Cardiac muscle cell (in vitro differentiated cells and primary cell): ENCODE data around the gene NUAK2. TPM values are rescaled to one million over a fixed set of nuclear protein-coding genes. Genes with fewer than 3 reads are reported as not detected.

Source experiments
- DNase-seq, 2 donors: peaks; one replicate each; pipeline versions ENCODE4 v3.0.0 to v3.0.0-alpha.2; 2010 to 2017; ENCODE audit warnings: low read depth in 1 of 2, low spot score in 1 of 2
- H3K27ac ChIP-seq: fragments of 200-600 bp; sonication (generic); 2 replicates; pipeline ENCODE4 v1.5.1; 2016
- H3K27me3 ChIP-seq: fragments of 200-600 bp; sonication (generic); 2 replicates; pipeline ENCODE4 v1.6.0; 2016; ENCODE audit warnings: control low read depth
- H3K36me3 ChIP-seq: fragments of 200-600 bp; sonication (generic); 2 replicates; pipeline ENCODE4 v1.5.1; 2016; ENCODE audit warnings: control low read depth
- H3K4me1 ChIP-seq: fragments of 200-600 bp; sonication (generic); 2 replicates; pipeline ENCODE4 v1.8.1; 2017; ENCODE audit warnings: low read depth, mild to moderate bottlenecking, mixed run types
- H3K4me3 ChIP-seq: fragments of 200-600 bp; sonication (generic); 2 replicates; pipeline ENCODE4 v1.5.1; 2016; ENCODE audit warnings: mild to moderate bottlenecking
- H3K9me3 ChIP-seq: fragments of 200-600 bp; sonication (generic); 2 replicates; pipeline ENCODE4 v1.5.1; 2017; ENCODE audit warnings: low read depth, mild to moderate bottlenecking, control low read depth
- CTCF ChIP-seq: IDR thresholded peaks from 2 replicates; pipeline ENCODE4 v1.5.1; 2012; ENCODE audit warnings: low read depth, mild to moderate bottlenecking, low read length
- polyA plus RNA-seq: library from polyadenylated mRNA; unstranded; fragments of >200 nt; fragmentation: Nextera tagmentation; extraction: Ambion mirVana; gene quantifications from 2 replicates; pipeline ENCODE4 v1.2.1, GENCODE V29; 2016
- total RNA-seq: library from RNA; depleted of rRNA; stranded (reverse); fragments of >200 nt; gene quantifications from 2 replicates; pipeline ENCODE4 v1.2.3, GENCODE V29; 2016

The NUAK2 gene
- total and polyA plus RNA-seq, 2 experiments from 2014 or later, result 2.1 to 4.3 TPM

DNA sequence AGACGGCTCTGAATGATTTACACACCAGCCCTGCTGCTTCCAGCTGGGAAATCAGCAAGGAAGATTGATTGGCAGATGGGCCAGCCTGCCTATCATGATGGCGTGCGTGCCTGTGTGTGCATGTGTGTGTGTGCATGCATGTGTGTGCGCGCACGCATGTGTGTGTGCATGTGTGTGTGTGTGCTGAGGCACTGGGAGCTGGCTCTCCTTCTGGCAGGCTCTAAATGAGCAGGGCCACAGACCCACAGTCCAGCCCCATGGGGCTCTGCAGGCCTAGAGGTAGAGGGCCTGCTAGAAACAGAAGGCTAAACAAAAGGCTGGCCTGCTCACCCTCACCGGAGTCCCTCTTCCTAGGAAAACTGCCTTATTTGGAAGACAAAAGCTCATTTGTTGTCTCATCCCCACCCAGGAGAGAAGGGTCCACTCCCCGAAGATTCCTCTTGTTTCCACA lies 29.2 kb upstream of the NUAK2 start:
- TF ChIP-seq CTCF, result no peak
- Histone ChIP-seq H3K4me3 (no peak overlapping the region), H3K9me3 (no peaks in the 10 kb centered on the region), H3K27ac (no peak overlapping the region), H3K27me3 (peaks cover 10% of the 10 kb centered on the region), H3K36me3 (no peaks in the 10 kb centered on the region), H3K4me1 (no peaks in the 10 kb centered on the region)
- DNase-seq, result no peak

GRCh38 chr1:205350124-205350523 lies 28.6 kb upstream of the NUAK2 start:
- Histone ChIP-seq H3K27ac (no peak overlapping the region), H3K36me3 (no peaks in the 10 kb centered on the region), H3K27me3 (peaks cover 13% of the 10 kb centered on the region), H3K9me3 (no peaks in the 10 kb centered on the region), H3K4me1 (no peaks in the 10 kb centered on the region), H3K4me3 (no peak overlapping the region)
- no peak for DNase-seq
- no peak for TF ChIP-seq CTCF

DNA sequence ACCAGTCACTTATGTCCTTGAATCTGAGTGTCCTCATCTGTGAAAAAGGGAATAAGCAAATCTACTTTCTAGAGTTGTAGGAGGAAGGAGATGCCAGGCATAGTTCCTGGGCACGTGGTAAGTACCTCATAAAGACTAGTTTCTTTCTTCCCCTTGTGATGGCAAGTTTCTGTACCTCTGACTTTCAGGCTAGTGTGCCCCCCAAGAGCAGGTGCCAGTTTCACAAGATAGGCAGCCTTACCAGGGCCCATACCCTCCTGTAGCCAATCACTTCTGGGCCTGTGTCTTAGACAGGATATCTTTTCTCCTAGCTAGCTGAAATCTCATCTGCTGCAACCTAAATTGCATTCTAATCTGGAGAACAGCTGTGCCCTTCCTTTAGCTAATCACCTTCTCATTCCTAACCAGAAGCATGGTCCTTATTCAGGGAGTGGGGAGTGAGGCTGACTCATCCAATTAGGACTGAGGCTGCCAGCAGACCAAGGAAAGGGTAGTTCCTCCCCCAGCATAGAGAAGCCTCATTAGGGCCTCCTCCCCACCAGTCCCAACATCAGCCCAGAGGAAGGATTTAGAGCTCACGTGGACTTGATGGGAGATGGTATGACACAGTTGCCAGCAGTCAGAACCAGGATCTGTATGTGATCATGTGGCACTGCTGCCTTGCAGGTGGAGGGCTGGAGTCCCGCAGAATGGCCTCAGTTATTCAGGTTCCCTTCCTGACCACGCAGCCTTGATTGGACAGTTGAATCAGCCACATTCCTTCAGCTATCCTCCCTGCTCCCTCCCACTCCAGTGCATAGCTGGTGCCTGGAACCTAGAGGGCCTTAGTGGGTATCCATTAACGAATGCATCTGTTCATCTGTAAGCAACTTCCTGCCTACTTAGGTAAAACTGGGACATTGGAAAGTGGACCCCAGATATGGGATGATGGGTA lies 27.3 kb upstream of the NUAK2 start:
- Histone ChIP-seq H3K27ac (no peak overlapping the region), H3K4me1 (no peaks in the 10 kb centered on the region), H3K9me3 (no peaks in the 10 kb centered on the region), H3K4me3 (no peak overlapping the region), H3K36me3 (no peaks in the 10 kb centered on the region), H3K27me3 (peaks cover 26% of the 10 kb centered on the region)
- no peak for DNase-seq
- no peak for TF ChIP-seq CTCF

GRCh38 chr1:205346956-205347574 lies 25.5 kb upstream of the NUAK2 start:
- Histone ChIP-seq H3K36me3 (no peaks in the 10 kb centered on the region), H3K9me3 (no peaks in the 10 kb centered on the region), H3K27ac (no peak overlapping the region), H3K27me3 (peaks cover 42% of the 10 kb centered on the region), H3K4me1 (no peaks in the 10 kb centered on the region), H3K4me3 (no peak overlapping the region)
- no peak for TF ChIP-seq CTCF
- no peak for DNase-seq

DNA sequence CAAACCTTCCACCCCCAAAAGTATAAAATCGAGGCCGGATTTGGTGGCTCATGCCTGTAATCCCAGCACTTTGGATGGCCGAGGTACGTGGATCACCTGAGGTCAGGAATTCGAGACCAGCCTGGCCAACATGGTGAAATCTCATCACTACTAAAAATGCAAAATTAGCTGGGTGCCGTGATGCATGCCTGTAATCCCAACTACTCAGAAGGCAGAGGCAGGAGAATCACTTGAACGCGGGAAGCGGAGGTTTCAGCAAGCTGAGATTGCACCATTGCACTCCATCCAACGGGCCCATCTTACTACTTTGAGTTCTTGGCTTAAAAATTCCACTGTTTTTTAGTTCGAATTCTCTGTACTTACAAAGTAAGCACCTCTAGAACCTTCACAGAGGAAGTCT lies 24.2 kb upstream of the NUAK2 start:
- Histone ChIP-seq H3K4me3 (no peak overlapping the region), H3K9me3 (no peaks in the 10 kb centered on the region), H3K27ac (no peak overlapping the region), H3K27me3 (peaks cover 42% of the 10 kb centered on the region), H3K36me3 (no peaks in the 10 kb centered on the region), H3K4me1 (no peaks in the 10 kb centered on the region)
- TF ChIP-seq CTCF, result no peak
- DNase-seq, result no peak
